K562 (cell line): Measurements from ENCODE around the gene DUS1L. TPM values are rescaled to one million over a fixed set of nuclear protein-coding genes. Genes with fewer than 3 reads are reported as not detected.

Experiments
- ATAC-seq: fragments of 200-7000 bp; cut with Tn5 transposase; 3 replicates; pipeline ENCODE4 v1.9.1; 2020; ENCODE audit warnings: moderate library complexity
- BruUV-seq: library from RNA; stranded (reverse); fragments of 400-500 nt; replicated peaks from 2 replicates; lab custom pipeline; 2021; lab: Mats Ljungman, UMichigan
- CTCF ChIA-PET: fragments of 300-600 bp; formaldehyde crosslinking; extraction: SDS; loops from one replicate; lab custom pipeline; 2021; ENCODE audit warnings: low intra/inter-chr PET ratio; lab: Yijun Ruan, JAX
- POLR2A ChIA-PET: fragments of 300-600, 350-650 bp; sonication (Branson Sonifier 250); formaldehyde crosslinking; extraction: SDS; loops from one replicate; lab custom pipeline; 2021; ENCODE audit warnings: antibody characterized with exemption, inconsistent platforms; lab: Yijun Ruan, JAX
- DNase-seq, 4 experiments: peaks; one replicate each; pipeline versions ENCODE4 v3.0.0 to v3.0.0-alpha.2; 2011 to 2018; ENCODE audit warnings: low spot score in 3 of 4, mixed read lengths in 3 of 4; ENCODE audit errors: extremely low read depth in 1 of 4
- FAIRE-seq: peaks from 2 replicates; lab custom pipeline; 2011; peaks lifted over from hg19 to GRCh38; lab: Jason Lieb, UNC
- H2AFZ ChIP-seq: 2 replicates; pipeline ENCODE4 v1.6.0; 2011; ENCODE audit warnings: low read depth, low read length, control low read depth, inconsistent platforms
- H3K27ac ChIP-seq: fragments of 200-600 bp; 3 replicates; pipeline ENCODE4 v1.8.0; 2011; ENCODE audit warnings: low read depth, mild to moderate bottlenecking, control low read depth, inconsistent platforms, low read length, moderate library complexity, mixed read lengths; ENCODE audit errors: extremely low read depth
- H3K27me3 ChIP-seq, 2 experiments: fragments of 300-600 bp in 1 of 2; 2 replicates in 1 of 2; 3 replicates in 1 of 2; pipeline versions ENCODE4 v1.6.0 to v1.8.0; 2011; ENCODE audit warnings: inconsistent platforms in 2 of 2, low read length in 2 of 2, mild to moderate bottlenecking in 1 of 2, mixed read lengths in 1 of 2, moderate library complexity in 1 of 2; ENCODE audit not compliant: control insufficient read depth in 2 of 2, insufficient read depth in 2 of 2
- H3K36me3 ChIP-seq: fragments of 300-600 bp; 3 replicates; pipeline ENCODE4 v1.8.0; 2011; ENCODE audit warnings: mild to moderate bottlenecking, low read length, inconsistent platforms; ENCODE audit not compliant: control insufficient read depth, insufficient read depth
- H3K4me1 ChIP-seq, 2 experiments: fragments of 200-600 bp in 1 of 2; replicated peaks in 1 of 2; 2 replicates in 1 of 2; 3 replicates in 1 of 2; pipeline versions ENCODE4 v1.5.1 to v1.8.0; 2011; ENCODE audit warnings: inconsistent platforms in 2 of 2, low read length in 2 of 2, mild to moderate bottlenecking in 1 of 2, mixed read lengths in 1 of 2, moderate library complexity in 1 of 2; ENCODE audit not compliant: control insufficient read depth in 2 of 2, insufficient read depth in 2 of 2
- H3K4me2 ChIP-seq: 2 replicates; pipeline ENCODE4 v1.6.1; 2011; ENCODE audit warnings: low read length, control low read depth, inconsistent platforms, mixed read lengths; ENCODE audit not compliant: insufficient read depth
- H3K4me3 ChIP-seq: fragments of 200-600 bp; sonication (generic), shearing (Covaris generic); 2 replicates; pipeline ENCODE4 v1.5.1; 2016; ENCODE audit warnings: control low read depth, inconsistent platforms
- H3K79me2 ChIP-seq: fragments of 200-600 bp; 3 replicates; pipeline ENCODE4 v1.8.0; 2011; ENCODE audit warnings: low read length, inconsistent platforms; ENCODE audit not compliant: control insufficient read depth, insufficient read depth
- H3K9ac ChIP-seq, 2 experiments: 2 replicates each; pipeline versions ENCODE4 v1.6.0 to v1.6.1; 2011; ENCODE audit warnings: low read depth in 2 of 2, low read length in 2 of 2, control low read depth in 1 of 2, inconsistent platforms in 1 of 2, mild to moderate bottlenecking in 1 of 2, mixed read lengths in 1 of 2; ENCODE audit not compliant: insufficient read depth in 1 of 2
- H3K9me1 ChIP-seq: one replicate; pipeline ENCODE4 v1.6.0; 2011; ENCODE audit warnings: inconsistent platforms, mild to moderate bottlenecking, low read length, moderate library complexity; ENCODE audit not compliant: control insufficient read depth, insufficient read depth
- H3K9me3 ChIP-seq: replicated peaks from 2 replicates; pipeline ENCODE4 v1.5.1; 2011; ENCODE audit warnings: low read depth, low read length, inconsistent platforms; ENCODE audit not compliant: control insufficient read depth, insufficient read depth
- H4K20me1 ChIP-seq: replicated peaks from 2 replicates; pipeline ENCODE4 v1.6.1; 2011; ENCODE audit warnings: low read length, inconsistent platforms, mixed read lengths; ENCODE audit not compliant: control insufficient read depth, insufficient read depth
- NCOR1 ChIP-seq: fragments of 450-650 bp; IDR thresholded peaks from 2 replicates; pipeline ENCODE4 v1.6.1; 2016; ENCODE audit warnings: mild to moderate bottlenecking, moderate library complexity
- POLR2AphosphoS5 ChIP-seq: IDR thresholded peaks from 2 replicates; pipeline ENCODE4 v1.6.1; 2011; ENCODE audit warnings: mild to moderate bottlenecking, low read depth, low read length, moderate library complexity; ENCODE audit not compliant: control insufficient read depth, insufficient read depth
- POLR2G ChIP-seq: fragments of 200-400 bp; formaldehyde crosslinking; IDR thresholded peaks from 2 replicates; pipeline ENCODE4 v1.6.1; 2017; ENCODE audit warnings: low read depth, mild to moderate bottlenecking, antibody characterized with exemption, low read length, moderate library complexity
- SNIP1 ChIP-seq: fragments of 450-650 bp; IDR thresholded peaks from 2 replicates; pipeline ENCODE4 v1.7.1; 2017; ENCODE audit warnings: low read depth, mild to moderate bottlenecking
- SUPT5H ChIP-seq: fragments of 450-650 bp; IDR thresholded peaks from 2 replicates; pipeline ENCODE4 v1.6.1; 2016
- WGBS: fragments of 100-300 bp; shearing (Covaris generic); methylation state at CpG from one replicate; pipeline ENCODE4 v1.1.6; 2016; ENCODE audit warnings: low coverage, mixed read lengths; ENCODE audit not compliant: insufficient coverage; ENCODE audit errors: missing lambda C conversion rate; 5-methylcytosine and 5-hydroxymethylcytosine counted together
- in situ Hi-C: fragments of 300-500 bp; cut with MboI; formaldehyde crosslinking; loops from 4 replicates; pipeline ENCODE4 v1.15.0; 2018; ENCODE audit warnings: inconsistent platforms, mixed read lengths
- intact Hi-C: fragments of 100-400 bp; cut with micrococcal nuclease; formaldehyde crosslinking; loops from 2 replicates; pipeline ENCODE4 v1.14.2; 2022
- polyA plus RNA-seq, 8 experiments: library from polyadenylated mRNA; depleted of rRNA in 4 of 8; stranded (reverse) in 5 of 8; unstranded in 3 of 8; fragments of >200 nt; fragmentation: Nextera tagmentation in 2 of 8; fragmentation: Illumina TruSeq in 1 of 8; extraction: Ambion mirVana in 2 of 8; extraction: Trizol in 1 of 8; gene quantifications; 2 replicates each; pipeline versions ENCODE4 v1.2.1 to v1.2.3, GENCODE V29; 2011 to 2014; ENCODE audit warnings: inconsistent platforms in 1 of 8, missing spikeins in 1 of 8
- total RNA-seq, 7 experiments: library from RNA; depleted of rRNA in 6 of 7; stranded (reverse); fragments of >200 nt in 6 of 7; fragmentation: Illumina TruSeq in 2 of 7; extraction: Trizol in 2 of 7; gene quantifications; 2 replicates each; pipeline versions ENCODE4 v1.2.1 to v1.2.3, GENCODE V29; 2011 to 2021; ENCODE audit warnings: low replicate concordance in 1 of 7
- TF ChIP-seq, protein P1 (sequence below): conservative IDR thresholded peaks from 2 replicates; pipeline ENCODE4 v1.6.1; 2011; ENCODE audit warnings: low read depth, mild to moderate bottlenecking, low read length; ENCODE audit not compliant: control insufficient read depth

Gene DUS1L
- total and polyA plus RNA-seq, 9 of the 15 experiments (the other 6 are each of a cell fraction or from before 2014, with no cell fraction given) = 7.8 to 210 (median 83.9) TPM

DNA sequence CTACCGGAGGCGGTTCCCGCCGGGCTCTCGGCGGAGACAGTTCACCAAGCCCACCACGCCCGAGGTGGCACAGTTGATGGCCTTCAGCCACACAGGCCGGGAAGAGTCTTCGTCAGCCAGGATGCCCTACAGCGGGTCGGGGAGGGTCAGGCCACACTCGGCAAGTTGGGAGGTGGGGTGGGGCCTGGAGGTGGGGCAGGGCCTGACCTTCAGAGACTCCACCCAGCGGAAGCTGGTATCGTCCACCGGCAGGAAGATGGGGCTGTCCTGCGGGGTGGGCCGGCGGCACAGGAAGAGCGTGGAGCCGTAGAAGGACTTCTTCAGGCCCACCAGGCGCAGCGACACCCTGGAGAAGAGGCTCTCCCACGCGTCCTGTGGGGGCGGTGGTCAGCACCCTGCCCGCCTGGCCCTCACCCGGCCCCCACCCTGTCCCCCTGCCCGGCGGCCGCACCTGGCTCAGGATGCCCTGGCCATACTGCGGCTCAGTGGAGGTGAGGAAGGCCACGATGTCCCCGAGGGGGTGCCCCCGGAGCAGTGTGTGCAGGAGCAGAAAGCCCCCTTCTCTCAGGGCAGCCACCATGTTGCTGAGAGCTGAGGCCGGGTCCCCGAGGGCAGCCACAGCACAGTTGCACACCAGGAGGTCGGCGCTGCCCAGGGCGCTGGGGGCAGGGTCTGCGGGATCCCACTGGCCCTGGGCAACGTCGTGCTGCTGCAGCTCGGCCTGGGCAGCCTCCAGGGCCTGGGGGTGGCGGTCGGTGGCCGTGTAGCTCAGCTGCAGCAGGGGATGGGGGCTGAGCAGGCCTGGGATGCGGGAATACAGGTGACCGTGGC lies 19.6 kb upstream of the DUS1L start:
- no peak for DNase-seq
- POLR2A ChIA-PET = interaction anchor here (0.6 to 5.9 kb wide), 2 partner anchors 7 to 28 kb away, joined by 4 to 52 read pairs; no protein-coding TSS in a partner anchor
- intact Hi-C loops = no loop called here
- peak; percentile 63 for TF ChIP-seq POLR2G
- TF ChIP-seq SUPT5H = peak; percentile 21; the same call in 1 of the 2 replicates
- no peak for TF ChIP-seq SNIP1
- TF ChIP-seq POLR2AphosphoS5 = peak; percentile 40; the same call in 1 of the 2 replicates
- no peak for TF ChIP-seq NCOR1
- TF ChIP-seq, protein P1, sequence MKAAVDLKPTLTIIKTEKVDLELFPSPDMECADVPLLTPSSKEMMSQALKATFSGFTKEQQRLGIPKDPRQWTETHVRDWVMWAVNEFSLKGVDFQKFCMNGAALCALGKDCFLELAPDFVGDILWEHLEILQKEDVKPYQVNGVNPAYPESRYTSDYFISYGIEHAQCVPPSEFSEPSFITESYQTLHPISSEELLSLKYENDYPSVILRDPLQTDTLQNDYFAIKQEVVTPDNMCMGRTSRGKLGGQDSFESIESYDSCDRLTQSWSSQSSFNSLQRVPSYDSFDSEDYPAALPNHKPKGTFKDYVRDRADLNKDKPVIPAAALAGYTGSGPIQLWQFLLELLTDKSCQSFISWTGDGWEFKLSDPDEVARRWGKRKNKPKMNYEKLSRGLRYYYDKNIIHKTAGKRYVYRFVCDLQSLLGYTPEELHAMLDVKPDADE = peak; percentile 42; the same call in 1 of the 2 replicates
- H3K9ac ChIP-seq = peak overlapping the region in 1 of 2 experiments; percentile 45; a peak in 1 of 4 replicates
- BruUV-seq = no TSS peak
- 96% methylated on average over 24 of the region's 49 CpGs for WGBS
- no peak overlapping the region for H3K4me3 ChIP-seq
- no peaks in the 10 kb centered on the region for H3K27me3 ChIP-seq
- H4K20me1 ChIP-seq = peaks cover 17% of the 10 kb centered on the region
- in situ Hi-C loops = no loop called here
- H3K36me3 ChIP-seq = peaks cover 99% of the 10 kb centered on the region; the same call in 2 of the 3 replicates
- H3K9me3 ChIP-seq = no peaks in the 10 kb centered on the region
- H2AFZ ChIP-seq = no peak overlapping the region
- no peak overlapping the region for H3K27ac ChIP-seq
- ATAC-seq = peak; percentile 7; the same call in 2 of the 3 replicates
- no peak for FAIRE-seq
- H3K79me2 ChIP-seq = peaks cover 10% of the 10 kb centered on the region; the same call in 2 of the 3 replicates
- CTCF ChIA-PET = no interaction called here
- H3K4me1 ChIP-seq = peaks cover 0 to 63% of the 10 kb centered on the region in 2 experiments; a peak in 1 of 5 replicates
- no peak overlapping the region for H3K4me2 ChIP-seq
- H3K9me1 ChIP-seq = no peaks in the 10 kb centered on the region
